Neural progenitor cell (in vitro differentiated cells): ENCODE results near the gene AMFR. TPM values are rescaled to one million over a fixed set of nuclear protein-coding genes. Genes with fewer than 3 reads are reported as not detected.

Experiments used
- DNase-seq: peaks from one replicate; pipeline ENCODE4 v3.0.0-alpha.2; 2016; ENCODE audit warnings: low spot score
- H2AFZ ChIP-seq: fragments of 200-600 bp; sonication (generic); replicated peaks from 2 replicates; pipeline ENCODE4 v1.6.1; 2016; ENCODE audit warnings: antibody characterized with exemption
- H3F3A ChIP-seq: fragments of 200-600 bp; sonication (generic); 2 replicates; pipeline ENCODE4 v1.6.1; 2016; ENCODE audit warnings: antibody characterized with exemption, low read depth
- H3K27ac ChIP-seq: fragments of 200-600 bp; sonication (generic); 2 replicates; pipeline ENCODE4 v1.5.1; 2016; ENCODE audit warnings: mild to moderate bottlenecking
- H3K27me3 ChIP-seq: fragments of 200-600 bp; sonication (generic); 2 replicates; pipeline ENCODE4 v1.6.1; 2016; ENCODE audit warnings: mild to moderate bottlenecking, moderate library complexity
- H3K36me3 ChIP-seq: fragments of 200-600 bp; sonication (generic); 2 replicates; pipeline ENCODE4 v1.5.1; 2016
- H3K4me1 ChIP-seq: fragments of 200-600 bp; sonication (generic); 2 replicates; pipeline ENCODE4 v1.6.1; 2016; ENCODE audit warnings: mixed run types
- H3K4me2 ChIP-seq: fragments of 200-600 bp; sonication (generic); 2 replicates; pipeline ENCODE4 v1.6.1; 2016
- H3K4me3 ChIP-seq: fragments of 200-600 bp; sonication (generic); 2 replicates; pipeline ENCODE4 v1.5.1; 2016
- H3K79me2 ChIP-seq: fragments of 200-600 bp; sonication (generic); 2 replicates; pipeline ENCODE4 v1.6.1; 2016; ENCODE audit warnings: low read depth
- H3K9ac ChIP-seq: fragments of 200-600 bp; sonication (generic); 2 replicates; pipeline ENCODE4 v1.6.1; 2016
- H3K9me3 ChIP-seq: fragments of 200-600 bp; sonication (generic); 2 replicates; pipeline ENCODE4 v1.5.1; 2016; ENCODE audit warnings: low read depth
- H4K20me1 ChIP-seq: fragments of 200-600 bp; sonication (generic); 2 replicates; pipeline ENCODE4 v1.6.1; 2016; ENCODE audit warnings: low read depth
- H3K27ac Mint-ChIP-seq: 3 replicates; pipeline ENCODE4 v1.8.0; 2021; ENCODE audit warnings: mixed read lengths
- H3K27me3 Mint-ChIP-seq: 2 replicates; pipeline ENCODE4 v1.8.0; 2022; ENCODE audit warnings: low read depth, mild to moderate bottlenecking, inconsistent platforms, moderate library complexity, mixed read lengths; ENCODE audit not compliant: insufficient read depth
- H3K36me3 Mint-ChIP-seq: 3 replicates; pipeline ENCODE4 v1.8.0; 2021; ENCODE audit warnings: mixed read lengths
- H3K4me1 Mint-ChIP-seq: 3 replicates; pipeline ENCODE4 v1.8.0; 2021; ENCODE audit warnings: mixed read lengths
- H3K4me3 Mint-ChIP-seq: 3 replicates; pipeline ENCODE4 v1.8.0; 2021; ENCODE audit warnings: mild to moderate bottlenecking, moderate library complexity, mixed read lengths
- H3K9me3 Mint-ChIP-seq: 3 replicates; pipeline ENCODE4 v1.8.0; 2020; ENCODE audit warnings: mixed read lengths
- CTCF ChIP-seq: fragments of 200-600 bp; sonication (generic); IDR thresholded peaks from 2 replicates; pipeline ENCODE4 v1.5.1; 2017; ENCODE audit warnings: antibody characterized with exemption, mild to moderate bottlenecking
- EZH2 ChIP-seq: fragments of 200-600 bp; sonication (generic); IDR thresholded peaks from 2 replicates; pipeline ENCODE4 v1.6.1; 2017; ENCODE audit warnings: antibody characterized with exemption, mild to moderate bottlenecking, moderate library complexity
- EZH2phosphoT487 ChIP-seq: fragments of 200-600 bp; sonication (generic); IDR thresholded peaks from 2 replicates; pipeline ENCODE4 v1.6.1; 2017; ENCODE audit warnings: antibody characterized with exemption
- total RNA-seq: library from RNA; depleted of rRNA; stranded (reverse); fragments of >200 nt; gene quantifications from 2 replicates; pipeline ENCODE4 v1.2.3, GENCODE V29; 2015; ENCODE audit warnings: low replicate concordance

AMFR gene
- total RNA-seq, 1 donor from 2014 or later, result 38.7 TPM

DNA sequence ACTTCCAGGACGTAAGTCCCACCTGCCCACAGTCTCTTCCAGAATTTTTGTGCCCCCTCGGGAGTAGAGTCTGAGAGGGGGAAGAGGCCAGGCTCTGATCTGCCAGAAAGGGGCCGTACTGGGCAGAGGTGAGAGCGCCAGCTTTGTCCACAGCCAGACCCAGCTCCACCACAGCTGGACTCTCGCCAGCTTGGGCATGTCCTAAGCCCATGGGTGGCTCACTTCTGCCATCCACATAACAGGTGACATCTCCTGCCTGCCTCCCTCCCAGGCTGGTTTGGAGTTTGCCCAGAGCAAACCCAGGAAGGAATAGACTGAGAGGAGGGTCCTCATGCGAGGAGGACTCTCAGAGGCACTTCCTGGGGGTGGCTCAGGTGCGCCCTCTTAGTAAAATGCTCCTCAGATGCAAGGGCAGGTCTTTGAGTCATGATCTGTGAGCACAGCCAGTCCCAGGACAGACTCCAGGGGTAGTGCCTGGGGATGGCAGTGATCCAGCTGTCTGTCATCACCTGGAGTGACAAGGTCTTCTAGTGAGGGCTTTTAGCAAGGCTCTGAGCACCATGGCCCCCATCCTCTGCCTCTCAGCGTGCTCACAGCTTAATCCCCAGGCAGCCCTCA is 89.2 kb downstream of the AMFR start:
- Mint-ChIP-seq H3K36me3 (peaks cover 7% of the 10 kb centered on the region), H3K9me3 (no peaks in the 10 kb centered on the region), H3K4me3 (no peak overlapping the region), H3K27ac (no peak overlapping the region), H3K4me1 (peaks cover 6% of the 10 kb centered on the region), H3K27me3 (peaks cover 5% of the 10 kb centered on the region)
- no peak overlapping the region for H3K4me2 ChIP-seq
- no peaks in the 10 kb centered on the region for H3K9me3 ChIP-seq
- DNase-seq, result no peak
- no peak overlapping the region for H3K4me3 ChIP-seq
- no peaks in the 10 kb centered on the region for H3F3A ChIP-seq
- no peaks in the 10 kb centered on the region for H4K20me1 ChIP-seq
- H3K9ac ChIP-seq, result no peak overlapping the region
- no peaks in the 10 kb centered on the region for H3K4me1 ChIP-seq
- H3K36me3 ChIP-seq, result no peaks in the 10 kb centered on the region
- TF ChIP-seq EZH2phosphoT487, result no peak
- no peak for TF ChIP-seq CTCF
- no peak for TF ChIP-seq EZH2
- H2AFZ ChIP-seq, result no peak overlapping the region
- no peaks in the 10 kb centered on the region for H3K79me2 ChIP-seq
- H3K27me3 ChIP-seq, result no peaks in the 10 kb centered on the region
- no peak overlapping the region for H3K27ac ChIP-seq

DNA sequence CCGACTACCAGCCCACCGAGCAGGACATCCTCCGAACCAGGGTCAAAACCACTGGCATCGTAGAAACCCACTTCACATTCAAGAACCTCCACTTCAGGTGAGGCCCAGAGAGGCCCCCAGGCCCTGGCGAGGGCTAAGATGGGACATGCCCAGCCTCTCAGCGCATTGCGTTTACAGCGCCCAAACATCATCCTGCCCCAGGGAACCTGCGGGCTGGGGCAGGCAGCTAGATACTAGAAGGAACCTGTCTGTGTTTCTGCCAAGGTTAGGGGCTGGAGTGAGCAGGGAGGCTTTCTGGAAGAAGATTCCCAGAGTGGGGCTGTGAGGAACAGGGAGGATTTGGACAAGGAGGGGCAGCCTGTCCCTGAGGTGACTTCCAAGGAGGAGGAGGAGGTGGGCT is 90.6 kb downstream of the AMFR start:
- no peak overlapping the region for H3K4me3 Mint-ChIP-seq
- H3K36me3 Mint-ChIP-seq, result peaks cover 2% of the 10 kb centered on the region
- H3K27me3 ChIP-seq, result no peaks in the 10 kb centered on the region
- H3K9me3 Mint-ChIP-seq, result no peaks in the 10 kb centered on the region
- H3K27me3 Mint-ChIP-seq, result peaks cover 2% of the 10 kb centered on the region
- H2AFZ ChIP-seq, result no peak overlapping the region
- H4K20me1 ChIP-seq, result no peaks in the 10 kb centered on the region
- no peak overlapping the region for H3K27ac ChIP-seq
- no peak for TF ChIP-seq EZH2
- TF ChIP-seq EZH2phosphoT487, result no peak
- no peak for TF ChIP-seq CTCF
- H3K4me1 ChIP-seq, result no peaks in the 10 kb centered on the region
- DNase-seq, result no peak
- H3K9ac ChIP-seq, result no peak overlapping the region
- no peak overlapping the region for H3K4me2 ChIP-seq
- no peaks in the 10 kb centered on the region for H3K9me3 ChIP-seq
- peak overlapping the region; percentile 90 for H3K27ac Mint-ChIP-seq
- peaks cover 6% of the 10 kb centered on the region for H3K4me1 Mint-ChIP-seq
- H3K36me3 ChIP-seq, result no peaks in the 10 kb centered on the region
- H3K4me3 ChIP-seq, result no peak overlapping the region
- no peaks in the 10 kb centered on the region for H3K79me2 ChIP-seq
- no peaks in the 10 kb centered on the region for H3F3A ChIP-seq

DNA sequence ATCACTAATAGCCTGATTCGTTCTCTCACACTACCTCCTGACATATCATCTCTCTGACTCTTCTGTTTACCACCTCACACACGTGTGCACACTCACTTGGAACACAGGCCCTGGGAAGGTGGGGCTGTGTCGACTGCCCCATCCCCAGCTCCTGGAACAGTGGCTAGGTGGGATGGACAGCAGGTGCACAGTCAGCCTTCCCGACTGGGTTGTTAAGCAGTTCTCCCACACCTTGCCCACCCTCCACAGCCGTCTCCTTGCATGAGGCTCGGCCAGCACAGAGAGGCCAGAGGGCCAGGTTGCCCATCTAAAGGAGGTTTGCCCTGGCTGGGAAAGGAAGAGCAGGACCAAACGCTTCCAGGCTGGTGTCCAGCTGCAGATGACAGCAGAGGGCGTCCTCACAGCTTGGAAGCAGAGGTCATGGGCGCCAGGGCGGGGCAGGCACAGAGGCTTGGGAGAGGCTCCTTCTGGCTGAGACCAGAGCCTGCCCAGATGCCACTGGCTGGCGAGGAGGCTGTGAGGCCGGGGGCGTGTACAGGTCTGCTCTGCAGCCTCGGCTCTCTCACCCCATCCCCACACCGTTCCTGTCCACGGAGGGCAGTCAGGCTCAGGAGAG is 92.8 kb downstream of the AMFR start:
- Mint-ChIP-seq H3K27ac (no peak overlapping the region), H3K27me3 (peaks cover 2% of the 10 kb centered on the region), H3K9me3 (no peaks in the 10 kb centered on the region), H3K36me3 (peaks cover 2% of the 10 kb centered on the region), H3K4me1 (peaks cover 6% of the 10 kb centered on the region), H3K4me3 (no peak overlapping the region)
- no peak overlapping the region for H3K9ac ChIP-seq
- no peaks in the 10 kb centered on the region for H3K4me1 ChIP-seq
- peak; percentile 58 for DNase-seq
- H3K9me3 ChIP-seq, result no peaks in the 10 kb centered on the region
- H3K79me2 ChIP-seq, result no peaks in the 10 kb centered on the region
- H3K27me3 ChIP-seq, result no peaks in the 10 kb centered on the region
- H2AFZ ChIP-seq, result no peak overlapping the region
- H3F3A ChIP-seq, result no peaks in the 10 kb centered on the region
- H3K4me2 ChIP-seq, result no peak overlapping the region
- no peaks in the 10 kb centered on the region for H3K36me3 ChIP-seq
- no peaks in the 10 kb centered on the region for H4K20me1 ChIP-seq
- no peak for TF ChIP-seq EZH2
- TF ChIP-seq CTCF, result peak; percentile 38
- H3K27ac ChIP-seq, result no peak overlapping the region
- H3K4me3 ChIP-seq, result no peak overlapping the region
